GM21786 (cell line): ENCODE data around the gene TMEM176B.
"Not testable (repeated sequence)": the region's sequence is repeated elsewhere in the genome, so short reads cannot be mapped to it uniquely, and the experiment has no call there.

Experiments
- ATAC-seq: cut with Tn5 transposase; IDR thresholded peaks from one replicate; pipeline ENCODE4 v1.9.1; 2021; ENCODE audit not compliant: unreplicated experiment

The TMEM176B gene

GRCh38 chr7:150823484-150824126 is 23.4 kb upstream of the TMEM176B start:
- ATAC-seq, result no peak

- no peak for ATAC-seq
Observed at GRCh38 chr7:150823043-150823442, 22.9 kb upstream of the TMEM176B start.

GRCh38 chr7:150820578-150821198 is 20.5 kb upstream of the TMEM176B start:
- no peak for ATAC-seq

GRCh38 chr7:150820148-150820547 is 20.0 kb upstream of the TMEM176B start:
- ATAC-seq, result no peak

GRCh38 chr7:150818971-150819370 is 18.8 kb upstream of the TMEM176B start:
- ATAC-seq, result no peak

- no peak for ATAC-seq
Observed at GRCh38 chr7:150814328-150815001, 14.3 kb upstream of the TMEM176B start.

- ATAC-seq, result not testable (repeated sequence)
Observed at GRCh38 chr7:150807616-150808438, 7.7 kb upstream of the TMEM176B start.

- ATAC-seq, result no peak
Observed at GRCh38 chr7:150806863-150807262, 6.7 kb upstream of the TMEM176B start.

- no peak for ATAC-seq
Observed at GRCh38 chr7:150806454-150806853, 6.3 kb upstream of the TMEM176B start.

GRCh38 chr7:150805864-150806263 is 5.7 kb upstream of the TMEM176B start:
- ATAC-seq, result no peak

- ATAC-seq, result no peak
Observed at GRCh38 chr7:150804802-150805201, 4.6 kb upstream of the TMEM176B start.

GRCh38 chr7:150803161-150803860 is 3.1 kb upstream of the TMEM176B start:
- no peak for ATAC-seq

GRCh38 chr7:150801946-150802771 is 2.0 kb upstream of the TMEM176B start:
- ATAC-seq, result no peak

- ATAC-seq, result no peak
Observed at GRCh38 chr7:150801242-150801945, 1.2 kb upstream of the TMEM176B start.

GRCh38 chr7:150800581-150801241 is 547 bp upstream of the TMEM176B start, which contains the start of gene TMEM176A:
TSS of gene TMEM176A (plus strand) at chr7:150800769. CDS start at chr7:150801551, 782 bp downstream.
- ATAC-seq, result no peak

GRCh38 chr7:150799156-150799555 is 1.0 kb downstream of the TMEM176B start:
- no peak for ATAC-seq

- ATAC-seq, result no peak
Observed at GRCh38 chr7:150797661-150798060, 2.5 kb downstream of the TMEM176B start.

GRCh38 chr7:150793569-150794238 is 6.5 kb downstream of the TMEM176B start:
- ATAC-seq, result no peak
